Glutamatergic neuron (in vitro differentiated cells): Measurements from ENCODE around the gene HMGA1. TPM values are rescaled to one million over a fixed set of nuclear protein-coding genes. Genes with fewer than 3 reads are reported as not detected.
"Not testable (repeated sequence)": the region's sequence is repeated elsewhere in the genome, so short reads cannot be mapped to it uniquely, and the experiment has no call there.

Experiments
- DNase-seq: peaks from one replicate; pipeline ENCODE4 v3.0.0; 2022
- H3K27ac Mint-ChIP-seq: one replicate; pipeline ENCODE4 v1.8.0; 2020; ENCODE audit warnings: mild to moderate bottlenecking, mixed read lengths, inconsistent platforms; ENCODE audit not compliant: unreplicated experiment
- H3K27me3 Mint-ChIP-seq: one replicate; pipeline ENCODE4 v1.8.0; 2020; ENCODE audit warnings: mild to moderate bottlenecking, moderate library complexity, mixed read lengths, inconsistent platforms; ENCODE audit not compliant: unreplicated experiment
- H3K36me3 Mint-ChIP-seq: one replicate; pipeline ENCODE4 v1.8.0; 2020; ENCODE audit warnings: mild to moderate bottlenecking, mixed read lengths, inconsistent platforms; ENCODE audit not compliant: unreplicated experiment
- H3K4me1 Mint-ChIP-seq: one replicate; pipeline ENCODE4 v1.8.0; 2020; ENCODE audit warnings: mild to moderate bottlenecking, low read depth, mixed read lengths, inconsistent platforms; ENCODE audit not compliant: unreplicated experiment
- H3K4me3 Mint-ChIP-seq: one replicate; pipeline ENCODE4 v1.8.0; 2020; ENCODE audit warnings: mild to moderate bottlenecking, mixed read lengths, inconsistent platforms; ENCODE audit not compliant: unreplicated experiment
- H3K9me3 Mint-ChIP-seq: one replicate; pipeline ENCODE4 v1.8.0; 2020; ENCODE audit warnings: mild to moderate bottlenecking, moderate library complexity, mixed read lengths, inconsistent platforms; ENCODE audit not compliant: unreplicated experiment
- CTCF ChIP-seq: fragments of 200-600 bp; sonication (generic); IDR thresholded peaks from one replicate; pipeline ENCODE4 v1.5.0; 2021; ENCODE audit not compliant: partially characterized antibody, unreplicated experiment
- total RNA-seq: library from RNA; stranded (reverse); fragmentation: NEBNext Ultra II Directional; extraction: Animal tissue kit (Norgen Biotek cat#: 25700); gene quantifications from one replicate; pipeline ENCODE4 v1.2.1, GENCODE V29; 2021; ENCODE audit not compliant: unreplicated experiment

The HMGA1 gene
- total RNA-seq, 1 donor from 2014 or later = 322 TPM

DNA sequence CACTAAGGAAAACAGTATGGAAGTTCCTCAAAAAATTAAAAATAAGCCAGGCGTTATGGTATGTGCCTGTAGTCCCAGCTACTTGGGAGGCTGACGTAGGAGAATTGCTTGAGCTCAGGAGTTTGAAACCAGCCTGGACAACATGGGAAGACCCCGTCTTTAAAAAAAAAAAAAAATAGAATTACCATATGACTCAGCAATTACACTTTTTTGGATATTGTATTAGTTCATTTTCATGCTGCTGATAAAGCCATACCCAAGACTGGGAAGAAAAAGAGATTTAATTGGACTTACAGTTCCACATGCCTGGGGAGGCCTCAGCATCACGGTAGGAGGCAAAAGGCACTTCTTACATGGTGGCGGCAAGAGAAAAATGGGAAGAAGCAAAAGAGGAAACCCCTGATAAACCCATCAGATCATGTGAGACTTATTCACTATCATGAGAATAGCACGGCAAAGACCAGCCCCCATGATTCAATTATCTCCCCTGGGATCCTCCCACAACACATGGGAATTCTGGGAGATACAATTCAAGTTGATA, 22.9 kb downstream of the HMGA1 start:
- Mint-ChIP-seq H3K9me3 (peaks cover 5% of the 10 kb centered on the region), H3K27ac (no peak overlapping the region), H3K36me3 (peaks cover 20% of the 10 kb centered on the region), H3K27me3 (peaks cover 4% of the 10 kb centered on the region), H3K4me3 (no peak overlapping the region), H3K4me1 (no peaks in the 10 kb centered on the region)
- DNase-seq = no peak
- TF ChIP-seq CTCF = no peak

DNA sequence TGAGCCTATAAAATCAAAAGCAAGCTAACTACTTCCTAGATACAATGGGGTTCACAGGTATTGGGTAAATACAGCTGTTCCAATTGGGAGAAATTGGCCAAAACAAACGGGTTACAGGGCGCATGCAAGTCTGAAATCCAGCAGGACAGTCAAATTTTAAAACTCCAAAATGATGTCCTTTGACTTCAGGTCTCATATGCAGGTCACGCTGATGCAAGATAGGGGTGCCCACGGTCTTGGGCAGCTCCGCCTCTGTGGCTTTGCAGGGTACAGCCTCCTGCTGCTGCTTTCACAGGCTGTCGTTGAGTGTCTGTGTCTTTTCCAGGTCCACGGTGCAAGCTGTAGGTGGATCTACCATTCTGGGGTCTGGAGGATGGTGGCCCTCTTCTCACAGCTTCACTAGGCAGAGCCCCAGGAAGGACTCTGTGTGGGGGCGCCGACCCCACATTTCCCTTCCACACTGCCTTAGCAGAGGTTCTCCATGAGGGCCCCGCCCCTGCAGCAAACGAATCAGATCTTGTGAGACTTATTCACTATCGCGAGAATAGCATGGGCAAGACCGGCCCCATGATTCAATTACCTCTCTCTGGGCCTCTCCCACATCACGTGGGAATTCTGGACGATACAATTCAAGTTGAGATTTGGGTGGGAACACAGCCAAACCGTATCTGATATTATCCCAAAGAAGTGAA, 24.0 kb downstream of the HMGA1 start:
- DNase-seq = no peak
- peaks cover 28% of the 10 kb centered on the region for H3K36me3 Mint-ChIP-seq
- no peak for TF ChIP-seq CTCF
- H3K27me3 Mint-ChIP-seq = peaks cover 4% of the 10 kb centered on the region
- no peaks in the 10 kb centered on the region for H3K4me1 Mint-ChIP-seq
- H3K27ac Mint-ChIP-seq = no peak overlapping the region
- peaks cover 9% of the 10 kb centered on the region for H3K9me3 Mint-ChIP-seq
- no peak overlapping the region for H3K4me3 Mint-ChIP-seq

GRCh38 chr6:34263484-34263883, 26.8 kb downstream of the HMGA1 start:
- DNase-seq, H3K27ac Mint-ChIP-seq, H3K4me1 Mint-ChIP-seq, H3K9me3 Mint-ChIP-seq, H3K27me3 Mint-ChIP-seq, H3K4me3 Mint-ChIP-seq: not testable (repeated sequence)
- H3K36me3 Mint-ChIP-seq = peaks cover 29% of the 10 kb centered on the region

GRCh38 chr6:34267746-34268145, 31.1 kb downstream of the HMGA1 start:
- no peaks in the 10 kb centered on the region for H3K4me1 Mint-ChIP-seq
- TF ChIP-seq CTCF = no peak
- DNase-seq = no peak
- no peaks in the 10 kb centered on the region for H3K27me3 Mint-ChIP-seq
- H3K36me3 Mint-ChIP-seq = peaks cover 12% of the 10 kb centered on the region
- no peak overlapping the region for H3K27ac Mint-ChIP-seq
- peaks cover 7% of the 10 kb centered on the region for H3K9me3 Mint-ChIP-seq
- no peak overlapping the region for H3K4me3 Mint-ChIP-seq

DNA sequence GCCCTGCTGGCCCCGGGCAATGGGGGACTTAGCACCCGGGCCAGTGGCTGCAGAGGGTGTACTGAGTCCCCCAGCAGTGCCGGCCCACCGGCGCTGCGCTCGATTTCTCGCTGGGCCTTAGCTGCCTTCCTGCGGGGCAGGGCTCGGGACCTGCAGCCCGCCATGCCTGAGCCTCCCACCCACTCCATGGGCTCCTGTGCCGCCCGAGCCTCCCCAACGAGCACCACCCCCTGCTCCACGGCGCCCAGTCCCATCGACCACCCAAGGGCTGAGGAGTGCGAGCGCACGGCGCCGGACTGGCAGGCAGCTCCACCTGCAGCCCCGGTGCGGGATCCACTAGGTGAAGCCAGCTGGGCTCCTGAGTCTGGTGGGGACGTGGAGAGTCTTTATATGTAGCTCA, 32.5 kb downstream of the HMGA1 start:
- not testable (repeated sequence) for H3K27me3 Mint-ChIP-seq, H3K27ac Mint-ChIP-seq, DNase-seq, H3K4me1 Mint-ChIP-seq, H3K36me3 Mint-ChIP-seq, H3K4me3 Mint-ChIP-seq, H3K9me3 Mint-ChIP-seq

- H3K27me3 Mint-ChIP-seq, DNase-seq, H3K9me3 Mint-ChIP-seq, H3K4me3 Mint-ChIP-seq, H3K4me1 Mint-ChIP-seq: not testable (repeated sequence)
- Mint-ChIP-seq H3K36me3 (peaks cover 13% of the 10 kb centered on the region), H3K27ac (peak overlapping the region; percentile 20)
Observed at GRCh38 chr6:34269658-34270341, 33.1 kb downstream of the HMGA1 start.
